Natural killer cell (primary cell): Measurements from ENCODE around the gene MMRN1. TPM values are rescaled to one million over a fixed set of nuclear protein-coding genes. Genes with fewer than 3 reads are reported as not detected.
A peak's percentile ranks its signal among the peaks of the same experiment; 100 is the strongest.

ENCODE experiments used
- ATAC-seq, 3 donors: fragments of 150-1000 bp in 2 of 3; fragments of 200-7000 bp in 1 of 3; cut with Tn5 transposase; 1 replicate in 1 of 3; 2 replicates in 2 of 3; pipeline ENCODE4 v1.10.0; 2021; ENCODE audit warnings: mild to moderate bottlenecking in 2 of 3, moderate library complexity in 2 of 3
- DNase-seq, 2 donors: peaks; one replicate each; pipeline versions ENCODE4 v3.0.0 to v3.0.0-alpha.2; 2013 to 2021; ENCODE audit warnings: mixed read lengths in 1 of 2
- H3K27ac ChIP-seq: one replicate; pipeline ENCODE4 v1.5.1; 2013; ENCODE audit warnings: mild to moderate bottlenecking, low read length
- H3K27me3 ChIP-seq: one replicate; pipeline ENCODE4 v1.6.1; 2013; ENCODE audit warnings: low read length; ENCODE audit not compliant: control insufficient read depth, insufficient read depth
- H3K36me3 ChIP-seq: one replicate; pipeline ENCODE4 v1.6.1; 2013; ENCODE audit warnings: low read length; ENCODE audit not compliant: control insufficient read depth, insufficient read depth
- H3K4me1 ChIP-seq: one replicate; pipeline ENCODE4 v1.6.1; 2013; ENCODE audit warnings: low read length; ENCODE audit not compliant: control insufficient read depth, insufficient read depth
- H3K4me3 ChIP-seq: one replicate; pipeline ENCODE4 v1.5.1; 2013; ENCODE audit warnings: low read length
- H3K9me3 ChIP-seq: one replicate; pipeline ENCODE4 v1.6.1; 2013; ENCODE audit warnings: low read length; ENCODE audit not compliant: control insufficient read depth, insufficient read depth
- H3K27ac Mint-ChIP-seq, 2 donors: one replicate each; pipeline ENCODE4 v1.8.0; 2022; ENCODE audit warnings: mild to moderate bottlenecking in 2 of 2, mixed read lengths in 2 of 2, moderate library complexity in 1 of 2
- H3K27me3 Mint-ChIP-seq, 2 donors: one replicate each; pipeline ENCODE4 v1.8.0; 2022; ENCODE audit warnings: low read depth in 2 of 2, mixed read lengths in 2 of 2
- H3K36me3 Mint-ChIP-seq: one replicate; pipeline ENCODE4 v1.8.0; 2022; ENCODE audit warnings: mixed read lengths
- H3K4me1 Mint-ChIP-seq, 2 donors: one replicate each; pipeline ENCODE4 v1.8.0; 2022; ENCODE audit warnings: mixed read lengths in 2 of 2
- H3K4me3 Mint-ChIP-seq: one replicate; pipeline ENCODE4 v1.8.0; 2022; ENCODE audit warnings: mild to moderate bottlenecking, moderate library complexity, mixed read lengths
- H3K9me3 Mint-ChIP-seq, 2 donors: one replicate each; pipeline ENCODE4 v1.8.0; 2022; ENCODE audit warnings: mixed read lengths in 2 of 2
- WGBS: methylation state at CpG from one replicate; pipeline ENCODE4 v1.1.7; 2013; ENCODE audit warnings: missing lambda C conversion rate; ENCODE audit not compliant: insufficient coverage; 5-methylcytosine and 5-hydroxymethylcytosine counted together
- intact Hi-C: fragments of 100-400 bp; cut with micrococcal nuclease; formaldehyde crosslinking; loops from one replicate; pipeline ENCODE4 v1.14.2; 2022
- total RNA-seq, 4 donors: library from RNA; stranded (reverse); fragments of 120-200 nt in 1 of 4; gene quantifications; one replicate each; pipeline versions ENCODE4 v1.2.3 to v1.2.4, GENCODE V29; 2013 to 2022
- TF ChIP-seq, protein P1 (sequence below): fragments of 200-600 bp; IDR thresholded peaks from one replicate; pipeline ENCODE4 v1.8.0; 2022; ENCODE audit warnings: antibody characterized with exemption

MMRN1 gene
- total RNA-seq, 3 donors from 2014 or later (not counting 1 experiment from before 2014, with no cell fraction given): 1.2 to 2.0 (median 1.8) TPM

DNA sequence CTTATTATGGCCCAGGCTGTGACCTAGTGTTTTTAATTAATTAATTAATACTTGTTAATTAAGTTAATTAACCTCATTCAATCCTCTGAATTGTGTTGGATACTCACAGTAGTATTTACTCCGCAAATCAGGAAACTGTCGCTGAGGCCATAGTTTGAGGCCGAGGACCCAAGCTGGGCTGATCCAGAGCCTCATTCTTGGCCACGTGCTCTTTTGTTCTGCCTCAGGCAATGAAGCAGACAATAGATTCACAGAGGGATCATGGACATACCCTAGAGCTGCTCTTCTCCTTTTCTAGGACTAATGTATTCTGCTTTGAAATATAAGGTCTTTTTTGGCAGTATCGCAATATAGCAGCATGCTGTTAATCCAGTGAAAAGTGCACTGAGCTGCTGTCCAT, 33.7 kb upstream of the MMRN1 start:
- Mint-ChIP-seq H3K36me3 (no peaks in the 10 kb centered on the region), H3K4me1 (no peaks in the 10 kb centered on the region), H3K4me3 (no peak overlapping the region), H3K9me3 (no peaks in the 10 kb centered on the region), H3K27ac (no peak overlapping the region), H3K27me3 (peaks cover 0 to 3% of the 10 kb centered on the region in 2 donors)
- H3K27ac ChIP-seq: no peak overlapping the region
- DNase-seq: no peak
- H3K36me3 ChIP-seq: no peaks in the 10 kb centered on the region
- H3K27me3 ChIP-seq: no peaks in the 10 kb centered on the region
- TF ChIP-seq, protein P1, sequence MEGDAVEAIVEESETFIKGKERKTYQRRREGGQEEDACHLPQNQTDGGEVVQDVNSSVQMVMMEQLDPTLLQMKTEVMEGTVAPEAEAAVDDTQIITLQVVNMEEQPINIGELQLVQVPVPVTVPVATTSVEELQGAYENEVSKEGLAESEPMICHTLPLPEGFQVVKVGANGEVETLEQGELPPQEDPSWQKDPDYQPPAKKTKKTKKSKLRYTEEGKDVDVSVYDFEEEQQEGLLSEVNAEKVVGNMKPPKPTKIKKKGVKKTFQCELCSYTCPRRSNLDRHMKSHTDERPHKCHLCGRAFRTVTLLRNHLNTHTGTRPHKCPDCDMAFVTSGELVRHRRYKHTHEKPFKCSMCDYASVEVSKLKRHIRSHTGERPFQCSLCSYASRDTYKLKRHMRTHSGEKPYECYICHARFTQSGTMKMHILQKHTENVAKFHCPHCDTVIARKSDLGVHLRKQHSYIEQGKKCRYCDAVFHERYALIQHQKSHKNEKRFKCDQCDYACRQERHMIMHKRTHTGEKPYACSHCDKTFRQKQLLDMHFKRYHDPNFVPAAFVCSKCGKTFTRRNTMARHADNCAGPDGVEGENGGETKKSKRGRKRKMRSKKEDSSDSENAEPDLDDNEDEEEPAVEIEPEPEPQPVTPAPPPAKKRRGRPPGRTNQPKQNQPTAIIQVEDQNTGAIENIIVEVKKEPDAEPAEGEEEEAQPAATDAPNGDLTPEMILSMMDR: no peak
- WGBS: 92% methylated on average over 4 of the region's 5 CpGs
- no peaks in the 10 kb centered on the region for H3K4me1 ChIP-seq
- ATAC-seq: no peak
- no peak overlapping the region for H3K4me3 ChIP-seq
- H3K9me3 ChIP-seq: no peaks in the 10 kb centered on the region
- intact Hi-C loops: no loop called here

DNA sequence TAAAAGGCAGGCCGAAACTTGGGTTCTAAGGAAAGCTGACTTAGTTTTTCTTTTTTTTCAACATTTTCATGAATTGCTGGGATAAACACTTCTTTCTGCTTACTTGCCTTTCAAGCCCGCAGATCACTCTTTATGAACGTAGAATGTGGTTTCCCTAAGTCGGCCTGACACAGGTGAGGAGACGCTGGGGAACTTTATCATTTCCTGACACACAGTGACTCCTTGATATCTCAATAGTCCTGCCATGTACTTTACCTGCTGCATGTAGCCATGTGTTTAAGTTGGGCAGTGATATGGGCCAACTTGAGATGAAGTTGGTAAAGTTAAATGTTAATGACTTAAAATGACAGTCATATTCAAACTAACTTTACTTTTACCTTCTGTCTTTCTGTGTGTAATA, 31.1 kb upstream of the MMRN1 start:
- no peak for ATAC-seq
- TF ChIP-seq, protein P1: no peak
- Mint-ChIP-seq H3K27me3 (peaks cover 0 to 7% of the 10 kb centered on the region in 2 donors), H3K4me3 (no peak overlapping the region), H3K9me3 (no peaks in the 10 kb centered on the region), H3K36me3 (no peaks in the 10 kb centered on the region), H3K4me1 (no peaks in the 10 kb centered on the region), H3K27ac (no peak overlapping the region)
- no peaks in the 10 kb centered on the region for H3K27me3 ChIP-seq
- 22% methylated on average over 5 of the region's 5 CpGs for WGBS
- no peak for DNase-seq
- H3K36me3 ChIP-seq: no peaks in the 10 kb centered on the region
- intact Hi-C loops: no loop called here
- H3K9me3 ChIP-seq: no peaks in the 10 kb centered on the region
- no peak overlapping the region for H3K4me3 ChIP-seq
- no peak overlapping the region for H3K27ac ChIP-seq
- H3K4me1 ChIP-seq: no peaks in the 10 kb centered on the region

DNA sequence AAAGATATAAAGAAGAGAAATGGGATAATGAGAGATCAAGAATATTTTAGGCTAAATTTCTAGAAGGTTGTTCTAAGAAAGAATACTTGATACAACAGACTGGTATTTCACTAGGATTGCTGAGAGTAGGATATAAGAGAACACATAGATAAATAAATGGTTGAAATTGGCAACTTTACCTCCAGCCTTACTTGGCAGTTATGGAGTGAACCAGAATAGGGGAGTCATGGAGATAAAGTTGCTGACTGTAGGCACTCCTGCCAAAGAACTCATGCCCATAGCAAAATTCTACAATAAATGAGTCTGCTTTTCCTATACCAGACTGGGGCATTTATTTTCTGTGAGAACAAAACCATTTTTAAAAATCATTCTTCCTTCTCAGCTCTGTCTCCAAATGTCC, 26.4 kb upstream of the MMRN1 start:
- Histone ChIP-seq H3K27ac (no peak overlapping the region), H3K4me1 (no peaks in the 10 kb centered on the region), H3K9me3 (no peaks in the 10 kb centered on the region), H3K36me3 (no peaks in the 10 kb centered on the region), H3K4me3 (no peak overlapping the region), H3K27me3 (no peaks in the 10 kb centered on the region)
- ATAC-seq (no peak), DNase-seq (no peak)
- peaks cover 0 to 7% of the 10 kb centered on the region in 2 donors for H3K27me3 Mint-ChIP-seq
- no peak overlapping the region for H3K4me3 Mint-ChIP-seq
- no peak overlapping the region for H3K27ac Mint-ChIP-seq
- TF ChIP-seq, protein P1: no peak
- no peaks in the 10 kb centered on the region for H3K36me3 Mint-ChIP-seq
- no peaks in the 10 kb centered on the region for H3K4me1 Mint-ChIP-seq
- no peaks in the 10 kb centered on the region for H3K9me3 Mint-ChIP-seq
- intact Hi-C loops: no loop called here

DNA sequence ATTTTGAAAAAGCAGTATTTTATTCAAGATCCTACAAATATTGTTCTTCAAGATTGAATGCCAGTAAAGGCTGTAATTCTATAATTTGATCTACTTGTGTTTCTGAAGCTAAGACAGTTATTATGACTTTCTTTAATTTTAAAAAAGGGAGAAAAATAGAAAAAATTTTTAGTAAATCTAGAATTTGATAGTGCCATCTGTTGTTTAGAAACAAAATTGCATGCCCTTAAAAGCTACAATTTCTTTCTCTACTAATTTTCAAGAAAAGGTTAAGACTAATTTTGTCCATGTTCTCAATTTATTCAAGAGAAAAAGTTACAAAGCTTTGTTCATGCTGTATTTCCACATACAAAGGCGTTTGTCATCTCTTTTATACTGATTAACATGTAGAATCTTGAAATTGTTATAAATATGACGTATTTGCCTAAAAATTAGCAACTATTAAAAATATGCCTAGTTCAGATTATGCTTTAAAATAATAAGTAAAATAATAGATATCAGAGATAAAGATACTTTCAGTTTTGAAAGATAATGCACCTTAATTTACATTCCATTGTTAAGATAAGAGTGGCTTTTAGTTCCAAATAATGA, 25.6 kb upstream of the MMRN1 start:
- H3K4me1 ChIP-seq: no peaks in the 10 kb centered on the region
- no peak overlapping the region for H3K4me3 Mint-ChIP-seq
- WGBS: no CpG with 5 or more reads among the region's 2 CpGs
- DNase-seq: no peak
- H3K9me3 ChIP-seq: no peaks in the 10 kb centered on the region
- H3K4me3 ChIP-seq: no peak overlapping the region
- no peak overlapping the region for H3K27ac ChIP-seq
- H3K27me3 ChIP-seq: no peaks in the 10 kb centered on the region
- no peak overlapping the region for H3K27ac Mint-ChIP-seq
- H3K4me1 Mint-ChIP-seq: no peaks in the 10 kb centered on the region
- intact Hi-C loops: no loop called here
- TF ChIP-seq, protein P1: peak; percentile 45
- no peak for ATAC-seq
- H3K27me3 Mint-ChIP-seq: peaks cover 0 to 7% of the 10 kb centered on the region in 2 donors
- H3K9me3 Mint-ChIP-seq: no peaks in the 10 kb centered on the region
- no peaks in the 10 kb centered on the region for H3K36me3 Mint-ChIP-seq
- H3K36me3 ChIP-seq: no peaks in the 10 kb centered on the region
